Daoy (cell line): ENCODE results near the gene CASQ1. TPM values are rescaled to one million over a fixed set of nuclear protein-coding genes. Genes with fewer than 3 reads are reported as not detected.

ENCODE experiments used
- DNase-seq: peaks from one replicate; pipeline ENCODE4 v3.0.0-alpha.2; 2015; ENCODE audit warnings: low read depth
- total RNA-seq: library from RNA; depleted of rRNA; stranded (reverse); fragments of >200 nt; shearing (Covaris generic); gene quantifications from 2 replicates; pipeline ENCODE4 v1.2.3, GENCODE V29; 2014

The CASQ1 gene
- total RNA-seq, 1 experiment from 2014 or later, result not detected

- DNase-seq, result no peak
Measured at GRCh38 chr1:160168609-160169369, 21.6 kb upstream of the CASQ1 start.

GRCh38 chr1:160169553-160170399 is 20.6 kb upstream of the CASQ1 start:
- no peak for DNase-seq

GRCh38 chr1:160171354-160171753 is 19.0 kb upstream of the CASQ1 start:
- DNase-seq, result no peak

- DNase-seq, result no peak
Measured at GRCh38 chr1:160171980-160172379, 18.4 kb upstream of the CASQ1 start.

GRCh38 chr1:160177231-160177630 is 13.1 kb upstream of the CASQ1 start:
- DNase-seq, result no peak

GRCh38 chr1:160177667-160178066 is 12.7 kb upstream of the CASQ1 start:
- no peak for DNase-seq

GRCh38 chr1:160178731-160179130 is 11.6 kb upstream of the CASQ1 start:
- DNase-seq, result no peak

GRCh38 chr1:160179336-160179735 is 11.0 kb upstream of the CASQ1 start:
- DNase-seq, result no peak

GRCh38 chr1:160186246-160186645 is 4.1 kb upstream of the CASQ1 start:
- DNase-seq, result no peak

GRCh38 chr1:160186729-160187128 is 3.6 kb upstream of the CASQ1 start:
- DNase-seq, result no peak

GRCh38 chr1:160187407-160187806 is 3.0 kb upstream of the CASQ1 start:
- DNase-seq, result no peak

- no peak for DNase-seq
Measured at GRCh38 chr1:160188341-160188740, 2.0 kb upstream of the CASQ1 start.

- no peak for DNase-seq
Measured at GRCh38 chr1:160191756-160192155, 1.4 kb downstream of the CASQ1 start.

- no peak for DNase-seq
Measured at GRCh38 chr1:160192234-160192633, 1.9 kb downstream of the CASQ1 start.

GRCh38 chr1:160193091-160193819 is 2.9 kb downstream of the CASQ1 start:
- DNase-seq, result peak; percentile 85

- DNase-seq, result no peak
Measured at GRCh38 chr1:160193832-160194736, 3.7 kb downstream of the CASQ1 start.

GRCh38 chr1:160194737-160195059 is 4.3 kb downstream of the CASQ1 start:
- DNase-seq, result no peak

GRCh38 chr1:160196143-160196542 is 5.8 kb downstream of the CASQ1 start:
- no peak for DNase-seq

- DNase-seq, result no peak
Measured at GRCh38 chr1:160197231-160197630, 6.9 kb downstream of the CASQ1 start.

GRCh38 chr1:160200786-160201185 is 10.4 kb downstream of the CASQ1 start:
- no peak for DNase-seq

- no peak for DNase-seq
Measured at GRCh38 chr1:160204526-160205241, 14.3 kb downstream of the CASQ1 start.
